ENCODE results near the gene HLA-DPB1.

Gene HLA-DPB1

GRCh38 chr6:33136310-33136900 lies 60.6 kb downstream of the HLA-DPB1 start:
- DNase-seq (ENCODE audit: low read depth in 3 of 3): no peak
